GM12875 (cell line): Measurements from ENCODE around the gene ASCL2.

Experiments used
- H3K4me3 ChIP-seq: one replicate; pipeline ENCODE4 v1.5.1; 2011; ENCODE audit warnings: low read depth, low read length, control low read depth
- TF ChIP-seq, protein P1 (sequence below): IDR thresholded peaks from 2 replicates; pipeline ENCODE4 v1.5.1; 2011; ENCODE audit warnings: low read depth, mild to moderate bottlenecking, control low read depth, inconsistent platforms, low read length, moderate library complexity, borderline replicate concordance; ENCODE audit not compliant: insufficient read depth

The ASCL2 gene

DNA sequence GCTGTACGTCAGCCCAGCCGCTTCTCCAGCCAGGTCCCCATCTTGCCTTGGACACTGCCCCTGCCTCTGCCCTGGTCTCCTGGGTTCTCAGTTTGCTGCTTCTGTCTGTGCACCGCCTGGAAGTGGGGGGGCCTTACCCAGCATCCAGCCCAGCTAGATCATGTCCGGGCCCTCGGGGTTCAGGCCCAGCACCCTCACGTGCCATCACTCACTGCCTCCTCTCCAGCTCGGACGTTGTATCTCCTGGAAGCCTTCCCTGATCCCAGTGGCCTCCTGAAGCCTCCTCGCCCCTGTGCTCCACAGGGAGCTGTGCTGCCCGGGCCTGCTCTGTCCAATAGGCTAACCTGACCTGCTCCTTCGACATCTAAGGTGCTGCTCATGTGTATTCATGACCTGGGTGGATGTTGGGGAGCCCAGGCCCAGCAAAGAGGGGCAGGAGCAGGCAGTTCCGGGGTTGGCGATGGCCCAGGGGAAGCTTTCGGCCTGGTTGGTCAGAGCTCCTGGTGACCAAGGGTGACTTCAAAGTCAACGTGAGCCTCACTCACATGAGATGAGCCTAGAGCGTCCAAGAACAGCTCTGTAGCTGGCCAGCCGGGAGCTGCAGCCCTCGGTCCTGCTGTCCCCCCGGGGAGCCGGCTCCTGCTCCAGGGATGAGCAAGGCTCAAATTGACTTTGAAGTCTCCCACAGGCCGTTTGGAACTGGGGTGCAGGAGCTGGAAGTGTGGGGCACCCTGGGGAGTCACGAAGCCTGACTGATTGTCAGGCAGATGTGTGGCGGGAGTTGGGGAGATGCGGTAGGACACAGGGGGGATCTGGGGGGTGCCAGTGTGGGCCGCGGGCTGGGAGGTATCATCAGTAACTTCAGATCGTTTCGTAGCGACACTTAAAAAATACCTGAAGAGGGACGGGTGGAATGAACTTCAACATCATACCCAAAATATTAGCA lies 5.2 kb upstream of the ASCL2 start:
- TF ChIP-seq, protein P1, sequence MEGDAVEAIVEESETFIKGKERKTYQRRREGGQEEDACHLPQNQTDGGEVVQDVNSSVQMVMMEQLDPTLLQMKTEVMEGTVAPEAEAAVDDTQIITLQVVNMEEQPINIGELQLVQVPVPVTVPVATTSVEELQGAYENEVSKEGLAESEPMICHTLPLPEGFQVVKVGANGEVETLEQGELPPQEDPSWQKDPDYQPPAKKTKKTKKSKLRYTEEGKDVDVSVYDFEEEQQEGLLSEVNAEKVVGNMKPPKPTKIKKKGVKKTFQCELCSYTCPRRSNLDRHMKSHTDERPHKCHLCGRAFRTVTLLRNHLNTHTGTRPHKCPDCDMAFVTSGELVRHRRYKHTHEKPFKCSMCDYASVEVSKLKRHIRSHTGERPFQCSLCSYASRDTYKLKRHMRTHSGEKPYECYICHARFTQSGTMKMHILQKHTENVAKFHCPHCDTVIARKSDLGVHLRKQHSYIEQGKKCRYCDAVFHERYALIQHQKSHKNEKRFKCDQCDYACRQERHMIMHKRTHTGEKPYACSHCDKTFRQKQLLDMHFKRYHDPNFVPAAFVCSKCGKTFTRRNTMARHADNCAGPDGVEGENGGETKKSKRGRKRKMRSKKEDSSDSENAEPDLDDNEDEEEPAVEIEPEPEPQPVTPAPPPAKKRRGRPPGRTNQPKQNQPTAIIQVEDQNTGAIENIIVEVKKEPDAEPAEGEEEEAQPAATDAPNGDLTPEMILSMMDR, result no peak
- H3K4me3 ChIP-seq, result no peak overlapping the region

DNA sequence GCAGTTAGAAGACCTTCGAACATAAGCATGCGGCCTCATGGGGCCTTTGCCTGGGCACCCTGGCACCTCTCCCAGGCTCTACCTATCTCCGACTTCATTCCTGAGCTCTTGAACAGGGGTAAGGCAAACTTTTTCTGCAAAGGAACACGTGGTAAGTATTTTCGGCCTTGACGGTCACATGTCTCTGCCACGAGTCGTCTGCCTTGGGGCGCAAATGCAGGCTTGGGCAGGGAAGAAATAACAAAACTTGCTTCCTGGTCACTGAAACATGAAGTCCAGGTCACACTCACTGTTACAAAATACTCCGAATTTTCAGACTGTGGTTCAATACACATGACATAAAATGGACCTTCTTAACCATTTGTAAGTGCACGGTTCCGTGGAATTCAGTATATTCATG lies 3.4 kb upstream of the ASCL2 start:
- H3K4me3 ChIP-seq, result no peak overlapping the region
- TF ChIP-seq, protein P1, result no peak

DNA sequence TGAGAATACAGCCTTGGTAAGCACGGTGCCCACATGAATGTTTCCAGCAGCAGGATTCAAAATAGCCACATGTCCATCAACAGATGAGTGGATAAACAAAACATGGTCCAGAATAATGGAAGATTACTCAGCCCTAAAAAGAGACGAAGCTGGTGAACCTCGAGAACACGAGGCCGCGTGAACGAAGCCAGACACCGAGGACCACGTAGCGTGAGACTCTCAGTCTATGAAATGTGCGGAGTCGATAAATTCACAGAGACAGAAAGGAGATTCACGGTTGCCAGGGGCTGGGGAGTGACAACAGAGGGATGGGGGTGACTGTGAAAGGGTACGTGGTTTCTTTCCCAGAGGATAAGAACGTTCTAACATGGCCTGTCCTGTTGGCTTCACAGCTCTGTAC lies 2.9 kb upstream of the ASCL2 start:
- TF ChIP-seq, protein P1, result no peak
- no peak overlapping the region for H3K4me3 ChIP-seq

DNA sequence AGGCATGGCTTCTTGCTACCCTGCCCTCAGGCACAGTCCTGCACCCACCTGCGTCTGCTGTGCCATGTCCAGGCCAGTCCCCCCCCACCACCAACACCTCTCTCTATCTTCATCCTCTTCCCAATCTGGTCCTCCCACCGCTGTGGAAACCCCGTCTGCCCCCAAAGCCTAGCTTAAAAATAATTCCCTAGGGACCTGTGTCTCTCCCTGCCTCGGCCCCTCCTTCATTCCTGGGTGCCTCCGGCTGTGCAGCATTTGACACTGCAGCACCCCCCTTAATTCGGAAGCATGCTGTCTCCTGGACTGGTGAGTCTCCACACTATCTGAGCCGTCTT lies 2.5 kb upstream of the ASCL2 start:
- TF ChIP-seq, protein P1, result no peak
- no peak overlapping the region for H3K4me3 ChIP-seq

DNA sequence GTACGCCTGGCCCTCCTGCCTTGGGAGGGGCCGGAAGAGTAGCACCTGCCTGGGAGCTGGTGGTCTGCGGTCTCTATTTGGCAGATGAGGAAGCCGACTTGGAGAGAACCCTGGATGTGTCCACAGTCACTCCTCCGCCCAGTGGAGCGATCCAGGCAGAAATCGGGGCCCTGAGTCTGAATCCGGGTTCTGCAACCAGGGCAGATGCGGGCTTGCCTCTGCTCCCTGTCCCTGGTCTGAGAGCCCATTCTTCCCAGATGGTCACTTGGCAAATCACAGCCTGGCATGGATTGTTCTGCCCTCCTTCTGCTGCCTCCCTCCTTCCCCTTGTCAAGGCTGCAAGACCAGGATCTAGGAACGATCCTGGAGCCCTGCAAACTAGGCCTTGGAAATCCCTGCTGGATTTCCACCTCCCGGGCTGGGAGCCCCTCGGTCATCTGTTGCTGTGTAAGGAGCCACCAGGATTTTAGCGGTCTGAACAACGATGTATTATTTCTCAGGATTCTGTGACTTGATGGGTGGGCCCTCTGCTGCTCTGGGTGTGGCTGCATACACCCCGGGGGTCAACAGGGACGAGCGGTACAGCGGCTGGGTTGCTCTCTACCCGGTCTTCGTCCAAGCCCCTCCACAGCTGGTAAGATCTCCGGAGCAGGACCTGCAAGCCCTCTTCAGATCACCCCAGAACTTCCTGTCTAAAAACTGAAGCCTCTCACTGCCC lies 2.0 kb upstream of the ASCL2 start:
- H3K4me3 ChIP-seq, result no peak overlapping the region
- TF ChIP-seq, protein P1, result no peak

DNA sequence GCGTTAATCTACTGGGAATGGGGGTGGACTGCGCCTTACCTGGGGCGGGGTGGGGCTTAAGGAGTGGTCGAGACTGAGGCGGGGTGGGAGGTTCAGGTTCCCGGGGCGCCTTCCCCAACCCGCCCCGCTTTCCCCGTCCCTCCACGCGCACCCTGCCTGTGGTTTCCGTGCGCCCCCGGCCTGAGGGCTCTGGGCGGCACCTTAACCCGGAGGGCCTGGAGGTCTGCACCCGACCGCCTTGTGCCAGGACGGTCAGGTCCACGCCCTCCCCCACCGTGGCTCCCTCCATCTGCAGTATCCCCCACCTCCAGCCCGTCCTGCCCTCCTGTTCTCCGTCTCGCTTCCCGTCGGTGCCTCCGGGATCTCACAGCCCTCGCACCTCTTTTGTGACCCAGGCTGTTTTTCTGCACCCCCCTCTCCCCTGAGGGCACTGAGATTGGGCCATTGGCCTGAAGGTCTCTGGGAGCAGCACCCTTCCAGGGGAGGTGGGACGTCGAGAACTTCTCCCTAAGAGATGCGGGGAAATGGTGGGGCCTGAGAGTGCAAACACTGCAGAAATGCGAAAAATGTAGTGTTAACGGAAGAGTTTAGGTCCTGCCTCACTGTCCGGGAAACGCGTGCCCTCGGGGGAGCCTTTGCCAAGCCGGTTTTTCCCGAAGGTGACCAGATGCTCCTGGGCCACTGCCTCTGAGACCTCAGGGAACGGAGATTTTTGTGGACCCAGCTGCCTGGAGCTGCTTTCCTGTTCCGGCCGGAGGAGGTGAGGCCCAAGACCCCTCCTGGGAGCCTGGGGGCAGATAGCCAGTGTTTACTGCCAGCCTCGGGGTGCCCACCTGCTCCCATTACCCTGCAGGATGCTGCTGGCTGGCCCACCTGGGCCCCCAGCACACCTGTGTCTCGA lies 1.2 kb upstream of the ASCL2 start:
- H3K4me3 ChIP-seq, result no peak overlapping the region
- TF ChIP-seq, protein P1, result no peak
